Gastroesophageal sphincter (tissue), 4 donors: ENCODE results near the gene FBXW11. TPM values are rescaled to one million over a fixed set of nuclear protein-coding genes. Genes with fewer than 3 reads are reported as not detected.
"Not testable (repeated sequence)": the region's sequence is repeated elsewhere in the genome, so short reads cannot be mapped to it uniquely, and the experiment has no call there.

Experiments used
- ATAC-seq: fragments of 150-250 bp; one replicate; pipeline ENCODE4 v1.9.1; 2016; ENCODE audit warnings: mild to moderate bottlenecking, moderate library complexity
- H3K27ac ChIP-seq, 4 donors: fragments of 200-600 bp; sonication (generic) in 3 of 4; 1 replicate in 3 of 4; 2 replicates in 1 of 4; pipeline ENCODE4 v1.5.1; 2016 to 2019
- H3K27me3 ChIP-seq: fragments of 200-600 bp; sonication (generic); one replicate; pipeline ENCODE4 v1.5.1; 2019
- H3K36me3 ChIP-seq, 2 donors: fragments of 200-600 bp; sonication (generic); one replicate each; pipeline ENCODE4 v1.5.1; 2019; ENCODE audit warnings: control low read depth in 1 of 2
- H3K4me1 ChIP-seq, 3 donors: fragments of 200-600 bp; sonication (generic); 1 replicate in 2 of 3; 2 replicates in 1 of 3; pipeline ENCODE4 v1.5.1; 2016 to 2019; ENCODE audit warnings: control low read depth in 2 of 3
- H3K4me3 ChIP-seq, 2 donors: fragments of 200-600 bp; sonication (generic); one replicate each; pipeline ENCODE4 v1.5.1; 2019; ENCODE audit warnings: mild to moderate bottlenecking in 1 of 2, moderate library complexity in 1 of 2
- H3K9me3 ChIP-seq, 3 donors: fragments of 200-600 bp; sonication (generic); one replicate each; pipeline ENCODE4 v1.5.1; 2017 to 2019; ENCODE audit warnings: control low read depth in 2 of 3
- EP300 ChIP-seq: sonication (generic); formaldehyde crosslinking; IDR thresholded peaks from one replicate; pipeline ENCODE4 v1.6.1; 2017; ENCODE audit warnings: antibody characterized with exemption, mild to moderate bottlenecking
- POLR2A ChIP-seq, 2 donors: fragments of 450-650 bp; IDR thresholded peaks; one replicate each; pipeline ENCODE4 v1.6.1; 2017; ENCODE audit warnings: antibody characterized with exemption in 2 of 2, mild to moderate bottlenecking in 2 of 2, moderate library complexity in 1 of 2
- POLR2AphosphoS5 ChIP-seq: sonication (generic); formaldehyde crosslinking; IDR thresholded peaks from one replicate; pipeline ENCODE4 v1.6.1; 2017; ENCODE audit warnings: antibody characterized with exemption
- WGBS, 2 donors: methylation state at CpG; one replicate each; pipeline ENCODE4 v1.1.5; 2018; ENCODE audit warnings: low coverage in 1 of 2; 5-methylcytosine and 5-hydroxymethylcytosine counted together
- total RNA-seq, 4 donors: library from RNA; depleted of rRNA; stranded (reverse); fragments of >200 nt; gene quantifications; one replicate each; pipeline ENCODE4 v1.1.0, GENCODE V29; 2016
- TF ChIP-seq, protein P1 (sequence below), 4 experiments: fragments of 200-600 bp in 2 of 4; fragments of 450-650 bp in 2 of 4; sonication (generic) in 1 of 4; IDR thresholded peaks; one replicate each; pipeline ENCODE4 v1.5.1; 2017 to 2019; ENCODE audit warnings: antibody characterized with exemption in 4 of 4, mild to moderate bottlenecking in 2 of 4, moderate library complexity in 2 of 4

FBXW11 gene
- total RNA-seq, 4 donors from 2014 or later = 64.3 to 88.3 (median 76.3) TPM

DNA sequence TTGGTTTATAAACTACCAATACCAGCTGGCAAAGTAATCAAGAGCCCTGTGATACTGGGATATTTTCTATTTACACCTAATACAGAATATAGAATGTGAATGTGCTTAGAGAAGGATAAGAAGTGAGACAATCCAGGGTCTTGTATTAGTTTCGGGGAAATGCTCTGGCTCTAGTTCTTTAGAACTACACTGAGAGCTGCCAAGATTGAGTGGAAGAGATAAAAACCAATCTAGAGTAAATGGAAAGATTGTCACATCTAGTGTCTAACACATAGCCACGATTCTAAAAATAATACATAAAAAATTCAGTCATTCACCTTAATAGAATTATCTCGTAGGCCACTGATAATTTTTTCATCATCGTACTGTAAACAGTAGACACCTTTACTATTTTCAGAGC is 115.3 kb downstream of the FBXW11 start:
- Histone ChIP-seq H3K9me3 (no peaks in the 10 kb centered on the region), H3K27ac (no peak overlapping the region), H3K27me3 (no peaks in the 10 kb centered on the region), H3K4me1 (peaks cover 0 to 3% (median 0%) of the 10 kb centered on the region in 3 donors), H3K36me3 (peaks cover 0 to 52% of the 10 kb centered on the region in 2 donors), H3K4me3 (no peak overlapping the region)
- WGBS, 2 donors = 72 to 87% methylated on average over 4 of the region's 4 CpGs
- no peak for TF ChIP-seq EP300
- no peak for TF ChIP-seq POLR2AphosphoS5
- TF ChIP-seq, protein P1, sequence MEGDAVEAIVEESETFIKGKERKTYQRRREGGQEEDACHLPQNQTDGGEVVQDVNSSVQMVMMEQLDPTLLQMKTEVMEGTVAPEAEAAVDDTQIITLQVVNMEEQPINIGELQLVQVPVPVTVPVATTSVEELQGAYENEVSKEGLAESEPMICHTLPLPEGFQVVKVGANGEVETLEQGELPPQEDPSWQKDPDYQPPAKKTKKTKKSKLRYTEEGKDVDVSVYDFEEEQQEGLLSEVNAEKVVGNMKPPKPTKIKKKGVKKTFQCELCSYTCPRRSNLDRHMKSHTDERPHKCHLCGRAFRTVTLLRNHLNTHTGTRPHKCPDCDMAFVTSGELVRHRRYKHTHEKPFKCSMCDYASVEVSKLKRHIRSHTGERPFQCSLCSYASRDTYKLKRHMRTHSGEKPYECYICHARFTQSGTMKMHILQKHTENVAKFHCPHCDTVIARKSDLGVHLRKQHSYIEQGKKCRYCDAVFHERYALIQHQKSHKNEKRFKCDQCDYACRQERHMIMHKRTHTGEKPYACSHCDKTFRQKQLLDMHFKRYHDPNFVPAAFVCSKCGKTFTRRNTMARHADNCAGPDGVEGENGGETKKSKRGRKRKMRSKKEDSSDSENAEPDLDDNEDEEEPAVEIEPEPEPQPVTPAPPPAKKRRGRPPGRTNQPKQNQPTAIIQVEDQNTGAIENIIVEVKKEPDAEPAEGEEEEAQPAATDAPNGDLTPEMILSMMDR (IDR thresholded peaks at IDR 0.05) = no peak
- no peak for TF ChIP-seq POLR2A (IDR thresholded peaks at IDR 0.05)
- ATAC-seq = no peak

DNA sequence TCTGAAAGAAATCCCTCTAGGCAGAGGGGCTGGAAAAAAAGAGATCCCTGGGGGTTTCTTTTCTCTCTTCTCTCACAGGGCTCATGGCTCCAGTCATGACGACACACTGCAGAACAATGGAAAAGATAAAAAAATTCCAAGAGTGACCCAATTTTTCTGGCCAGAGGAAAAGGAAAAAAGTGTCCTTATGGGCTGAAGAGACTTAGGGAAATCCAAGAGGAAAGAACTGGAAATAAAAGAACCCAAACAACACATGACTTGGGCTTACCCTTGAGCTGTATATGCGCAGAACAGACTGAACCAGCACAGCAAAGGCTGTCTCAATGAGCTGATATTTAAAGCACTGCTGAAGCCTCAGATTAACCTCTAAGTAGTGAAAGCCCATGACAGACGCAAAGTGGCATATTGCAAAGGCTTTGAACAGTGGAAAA is 118.4 kb downstream of the FBXW11 start:
- Histone ChIP-seq H3K36me3 (peaks cover 0 to 55% of the 10 kb centered on the region in 2 donors), H3K27me3 (no peaks in the 10 kb centered on the region), H3K4me1 (no peaks in the 10 kb centered on the region), H3K9me3 (no peaks in the 10 kb centered on the region), H3K4me3 (no peak overlapping the region), H3K27ac (no peak overlapping the region)
- no peak for ATAC-seq
- 76 to 100% methylated on average over 1 to 2 of the region's 3 CpGs for WGBS, 2 donors
- TF ChIP-seq POLR2A (IDR thresholded peaks at IDR 0.05) (no peak), EP300 (no peak), POLR2AphosphoS5 (no peak)
- TF ChIP-seq, protein P1 (IDR thresholded peaks at IDR 0.05) = no peak

DNA sequence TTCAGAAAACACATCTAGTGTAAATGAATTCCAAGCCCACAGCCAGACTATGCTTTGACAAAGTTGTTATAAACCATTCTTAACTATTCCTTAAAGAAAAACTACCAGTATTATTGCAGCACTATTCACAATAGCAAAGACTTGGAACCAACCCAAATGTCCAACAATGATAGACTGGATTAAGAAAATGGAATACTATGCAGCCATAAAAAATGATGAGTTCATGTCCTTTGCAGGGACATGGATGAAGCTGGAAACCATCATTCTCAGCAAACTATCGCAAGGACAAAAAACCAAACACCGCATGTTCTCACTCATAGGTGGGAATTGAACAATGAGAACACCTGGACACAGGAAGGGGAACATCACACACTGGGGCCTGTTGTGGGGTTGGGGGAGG is 120.4 kb downstream of the FBXW11 start:
- WGBS, 2 donors = no CpG with 5 or more reads among the region's 2 CpGs
- H3K4me1 ChIP-seq, H3K27me3 ChIP-seq, H3K4me3 ChIP-seq, H3K9me3 ChIP-seq, H3K27ac ChIP-seq, ATAC-seq: not testable (repeated sequence)
- peaks cover 0 to 46% of the 10 kb centered on the region in 2 donors for H3K36me3 ChIP-seq

DNA sequence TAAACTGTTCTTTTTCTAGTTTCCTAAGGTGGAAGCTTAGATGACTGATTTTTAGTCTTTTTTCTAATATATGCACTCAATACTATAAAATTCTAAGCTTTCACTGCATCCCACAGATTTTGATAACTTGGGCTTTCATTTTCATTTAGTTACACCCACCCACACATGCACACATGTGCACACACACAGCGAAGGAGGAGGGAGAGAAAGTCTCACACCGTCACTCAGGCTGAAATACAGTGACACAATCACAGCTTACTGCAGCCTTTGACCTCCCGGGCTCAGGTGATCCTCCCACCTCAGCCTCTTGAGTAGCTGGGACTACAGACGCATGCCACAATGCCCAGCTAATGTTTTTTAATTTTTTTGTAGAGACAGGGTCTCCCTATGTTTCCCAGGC is 124.3 kb downstream of the FBXW11 start:
- WGBS, 2 donors = 86 to 95% methylated on average over 4 of the region's 4 CpGs
- ATAC-seq = no peak
- no peak overlapping the region for H3K27ac ChIP-seq

DNA sequence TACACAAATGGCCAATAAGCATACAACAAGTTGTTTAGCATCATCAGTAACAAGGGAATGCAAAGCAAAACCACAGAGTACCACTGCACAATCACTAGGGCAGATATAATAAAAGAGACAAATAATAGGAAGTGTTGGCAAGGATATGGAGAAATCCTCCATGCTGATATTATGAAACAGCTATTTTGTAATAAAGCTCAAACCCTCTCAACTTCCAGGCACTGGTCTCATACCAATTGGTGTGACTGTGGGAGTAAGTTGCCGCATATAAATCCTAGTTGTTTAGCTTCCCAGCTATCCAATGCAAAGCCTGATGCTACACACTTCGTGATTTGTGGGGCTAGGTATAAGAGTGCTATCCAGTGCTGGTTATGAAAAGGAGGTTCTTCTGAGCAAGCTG is 132.2 kb downstream of the FBXW11 start:
- H3K4me1 ChIP-seq = no peaks in the 10 kb centered on the region
- no peak overlapping the region for H3K27ac ChIP-seq
- no peaks in the 10 kb centered on the region for H3K27me3 ChIP-seq
- no peak overlapping the region for H3K4me3 ChIP-seq
- no peak for TF ChIP-seq POLR2AphosphoS5
- TF ChIP-seq, protein P1 (IDR thresholded peaks at IDR 0.05) = no peak
- TF ChIP-seq POLR2A (IDR thresholded peaks at IDR 0.05) = no peak
- TF ChIP-seq EP300 = no peak
- 82 to 94% methylated on average over 2 of the region's 2 CpGs for WGBS, 2 donors
- peak; percentile 43 for ATAC-seq
- peaks cover 6 to 87% of the 10 kb centered on the region in 2 donors for H3K36me3 ChIP-seq
- H3K9me3 ChIP-seq = no peaks in the 10 kb centered on the region

More for the DNA sequence above, 124.3 kb downstream of the FBXW11 start:
- TF ChIP-seq EP300 = no peak
- H3K27me3 ChIP-seq = no peaks in the 10 kb centered on the region
- H3K36me3 ChIP-seq = peaks cover 0 to 30% of the 10 kb centered on the region in 2 donors
- H3K9me3 ChIP-seq = no peaks in the 10 kb centered on the region
- no peak overlapping the region for H3K4me3 ChIP-seq
- H3K4me1 ChIP-seq = no peaks in the 10 kb centered on the region

DNA sequence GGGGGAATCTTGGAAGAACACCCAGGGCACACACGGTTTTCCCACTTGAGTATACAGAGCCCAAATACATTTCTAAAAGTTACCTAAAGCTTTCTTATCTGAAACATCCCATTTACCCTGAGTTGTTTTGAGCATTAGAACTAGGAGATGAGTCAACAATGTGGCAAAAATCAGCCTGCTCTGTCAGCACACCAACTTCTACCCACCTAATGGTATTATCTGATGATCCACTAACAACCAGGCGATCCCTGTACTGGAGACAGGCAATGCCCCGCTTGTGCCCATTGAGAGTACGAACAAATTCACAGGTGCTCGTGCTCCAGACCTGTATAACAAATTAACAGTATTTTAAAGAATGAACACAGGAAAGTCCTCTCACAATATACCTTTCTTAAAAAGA is 133.8 kb downstream of the FBXW11 start:
- Histone ChIP-seq H3K27ac (no peak overlapping the region), H3K36me3 (peaks cover 11 to 95% of the 10 kb centered on the region in 2 donors), H3K9me3 (no peaks in the 10 kb centered on the region), H3K4me1 (no peaks in the 10 kb centered on the region), H3K27me3 (no peaks in the 10 kb centered on the region), H3K4me3 (no peak overlapping the region)
- ATAC-seq = no peak
- 91 to 98% methylated on average over 4 to 5 of the region's 5 CpGs for WGBS, 2 donors
- TF ChIP-seq EP300 = no peak
